Fibroblast of mammary gland (primary cell): ENCODE data around the gene CHP2.

ENCODE experiments used
- DNase-seq: peaks from one replicate; pipeline ENCODE4 v3.0.0-alpha.2; 2010; ENCODE audit warnings: low read depth
- H3K4me3 ChIP-seq: 2 replicates; pipeline ENCODE4 v1.5.1; 2011; ENCODE audit warnings: low read depth, mild to moderate bottlenecking, low read length, moderate library complexity; ENCODE audit not compliant: control insufficient read depth
- TF ChIP-seq, protein P1 (sequence below): conservative IDR thresholded peaks from 2 replicates; pipeline ENCODE4 v1.5.1; 2011; ENCODE audit warnings: low read depth, low read length, inconsistent platforms; ENCODE audit not compliant: control insufficient read depth, insufficient read depth

Gene CHP2

DNA sequence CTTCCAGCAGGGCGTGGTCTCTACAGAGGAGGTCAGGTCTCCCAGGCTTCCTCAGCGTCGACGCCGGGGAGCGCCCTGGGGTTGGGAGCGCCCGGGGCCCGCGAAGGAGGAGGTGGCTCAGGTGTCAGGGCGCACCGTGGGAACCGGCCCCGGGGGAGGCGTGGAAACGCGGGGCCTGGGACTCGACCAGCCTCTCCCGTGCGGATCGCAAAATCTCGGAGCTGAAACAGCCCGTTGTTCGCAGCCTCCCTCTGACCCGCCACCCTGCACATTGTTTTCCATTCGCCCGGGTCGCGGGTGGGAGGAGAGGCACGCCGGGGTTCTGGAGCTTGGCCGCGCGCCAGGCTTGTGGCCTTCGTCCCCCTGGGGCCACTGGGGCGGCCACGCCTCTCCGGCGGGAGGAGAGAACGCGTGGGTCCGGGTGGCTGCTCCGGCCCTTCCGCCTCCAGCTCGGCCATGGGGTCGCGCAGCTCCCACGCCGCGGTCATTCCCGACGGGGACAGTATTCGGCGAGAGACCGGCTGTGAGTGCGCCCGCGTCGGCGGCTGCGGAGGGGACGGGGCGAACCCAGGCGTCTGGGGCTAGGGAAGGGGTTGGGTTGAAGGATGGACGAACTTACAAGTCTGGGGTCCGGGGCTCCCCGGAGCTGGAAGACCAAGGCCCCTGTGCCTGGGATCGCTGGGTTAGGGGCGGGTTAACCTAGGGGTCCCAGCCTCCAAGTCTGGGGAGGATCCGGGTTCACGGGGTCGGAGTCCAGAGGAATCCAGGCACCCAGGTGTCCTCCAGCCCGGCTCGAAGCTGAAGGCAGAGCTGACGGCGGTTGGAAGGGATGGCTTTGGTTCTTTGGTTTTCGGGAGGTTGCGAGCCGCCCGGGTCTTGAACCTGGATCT lies at the start of gene CHP2:
Gene CHP2, plus strand, starts transcription at position 433 of the 890 bp plus-strand sequence. Its CDS starts 24 bp downstream, at position 457.
- no peak for DNase-seq
- H3K4me3 ChIP-seq, result no peak within 1 kb of the TSS
- TF ChIP-seq, protein P1, sequence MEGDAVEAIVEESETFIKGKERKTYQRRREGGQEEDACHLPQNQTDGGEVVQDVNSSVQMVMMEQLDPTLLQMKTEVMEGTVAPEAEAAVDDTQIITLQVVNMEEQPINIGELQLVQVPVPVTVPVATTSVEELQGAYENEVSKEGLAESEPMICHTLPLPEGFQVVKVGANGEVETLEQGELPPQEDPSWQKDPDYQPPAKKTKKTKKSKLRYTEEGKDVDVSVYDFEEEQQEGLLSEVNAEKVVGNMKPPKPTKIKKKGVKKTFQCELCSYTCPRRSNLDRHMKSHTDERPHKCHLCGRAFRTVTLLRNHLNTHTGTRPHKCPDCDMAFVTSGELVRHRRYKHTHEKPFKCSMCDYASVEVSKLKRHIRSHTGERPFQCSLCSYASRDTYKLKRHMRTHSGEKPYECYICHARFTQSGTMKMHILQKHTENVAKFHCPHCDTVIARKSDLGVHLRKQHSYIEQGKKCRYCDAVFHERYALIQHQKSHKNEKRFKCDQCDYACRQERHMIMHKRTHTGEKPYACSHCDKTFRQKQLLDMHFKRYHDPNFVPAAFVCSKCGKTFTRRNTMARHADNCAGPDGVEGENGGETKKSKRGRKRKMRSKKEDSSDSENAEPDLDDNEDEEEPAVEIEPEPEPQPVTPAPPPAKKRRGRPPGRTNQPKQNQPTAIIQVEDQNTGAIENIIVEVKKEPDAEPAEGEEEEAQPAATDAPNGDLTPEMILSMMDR, result no peak

DNA sequence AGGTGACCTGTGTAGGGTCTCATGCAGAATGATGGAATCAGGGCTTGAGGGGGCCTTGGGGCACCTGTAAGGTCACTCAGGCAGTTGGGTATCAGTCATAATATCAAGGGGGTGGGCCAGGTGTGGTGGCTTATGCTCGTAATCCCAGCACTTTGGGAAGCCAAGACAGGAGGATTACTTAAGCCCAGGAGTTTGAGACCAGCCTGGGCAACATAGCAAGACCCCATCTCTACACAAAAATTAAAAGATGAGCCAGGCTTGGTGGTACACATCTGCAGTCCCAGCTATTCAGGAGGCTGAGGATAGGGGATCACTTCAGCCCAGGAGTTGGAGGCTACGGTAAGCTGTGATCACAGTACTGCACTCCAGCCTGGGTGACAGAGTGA lies 49.3 kb upstream of the CHP2 start:
- TF ChIP-seq, protein P1, result no peak
- H3K4me3 ChIP-seq, result no peak overlapping the region
- DNase-seq, result no peak

DNA sequence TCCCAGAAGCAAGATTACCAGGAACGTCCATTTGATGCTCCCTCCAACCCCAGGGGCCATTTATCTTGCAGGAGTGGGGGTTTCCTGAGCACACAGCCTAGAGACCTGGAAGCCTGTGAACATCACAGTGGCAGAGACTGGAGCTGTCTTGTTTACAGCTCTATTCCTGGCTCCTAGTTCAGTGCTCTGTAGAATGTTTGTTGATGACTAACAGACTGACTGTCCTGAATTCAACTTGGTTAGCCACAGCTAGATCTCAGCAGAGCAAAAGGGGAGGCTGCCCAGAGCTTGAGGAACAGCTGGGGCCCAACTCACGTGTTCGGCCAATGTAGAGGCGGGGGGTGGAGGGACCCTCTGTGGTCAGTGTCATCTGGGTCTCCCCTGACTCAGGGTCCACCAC lies 48.4 kb upstream of the CHP2 start:
- no peak overlapping the region for H3K4me3 ChIP-seq
- TF ChIP-seq, protein P1, result no peak
- DNase-seq, result no peak

GRCh38 chr16:23709536-23709935 lies 45.3 kb upstream of the CHP2 start:
- DNase-seq, result no peak
- H3K4me3 ChIP-seq, result no peak overlapping the region
- TF ChIP-seq, protein P1, result no peak

- DNase-seq, result no peak
- H3K4me3 ChIP-seq, result no peak overlapping the region
- TF ChIP-seq, protein P1, result no peak
These were observed 44.8 kb upstream of the CHP2 start for GRCh38 chr16:23710008-23710407.

GRCh38 chr16:23710504-23710903 lies 44.3 kb upstream of the CHP2 start:
- TF ChIP-seq, protein P1, result no peak
- H3K4me3 ChIP-seq, result no peak overlapping the region
- no peak for DNase-seq
